Fibroblast of mammary gland (primary cell): ENCODE measurements around the gene TLE6.
A peak's percentile ranks its signal among the peaks of the same experiment; 100 is the strongest.
"Not testable (repeated sequence)": the region's sequence is repeated elsewhere in the genome, so short reads cannot be mapped to it uniquely, and the experiment has no call there.

Source experiments
- DNase-seq: peaks from one replicate; pipeline ENCODE4 v3.0.0-alpha.2; 2010; ENCODE audit warnings: low read depth
- H3K4me3 ChIP-seq: 2 replicates; pipeline ENCODE4 v1.5.1; 2011; ENCODE audit warnings: low read depth, mild to moderate bottlenecking, low read length, moderate library complexity; ENCODE audit not compliant: control insufficient read depth
- CTCF ChIP-seq: conservative IDR thresholded peaks from 2 replicates; pipeline ENCODE4 v1.5.1; 2011; ENCODE audit warnings: low read depth, low read length, inconsistent platforms; ENCODE audit not compliant: control insufficient read depth, insufficient read depth

Gene TLE6

DNA sequence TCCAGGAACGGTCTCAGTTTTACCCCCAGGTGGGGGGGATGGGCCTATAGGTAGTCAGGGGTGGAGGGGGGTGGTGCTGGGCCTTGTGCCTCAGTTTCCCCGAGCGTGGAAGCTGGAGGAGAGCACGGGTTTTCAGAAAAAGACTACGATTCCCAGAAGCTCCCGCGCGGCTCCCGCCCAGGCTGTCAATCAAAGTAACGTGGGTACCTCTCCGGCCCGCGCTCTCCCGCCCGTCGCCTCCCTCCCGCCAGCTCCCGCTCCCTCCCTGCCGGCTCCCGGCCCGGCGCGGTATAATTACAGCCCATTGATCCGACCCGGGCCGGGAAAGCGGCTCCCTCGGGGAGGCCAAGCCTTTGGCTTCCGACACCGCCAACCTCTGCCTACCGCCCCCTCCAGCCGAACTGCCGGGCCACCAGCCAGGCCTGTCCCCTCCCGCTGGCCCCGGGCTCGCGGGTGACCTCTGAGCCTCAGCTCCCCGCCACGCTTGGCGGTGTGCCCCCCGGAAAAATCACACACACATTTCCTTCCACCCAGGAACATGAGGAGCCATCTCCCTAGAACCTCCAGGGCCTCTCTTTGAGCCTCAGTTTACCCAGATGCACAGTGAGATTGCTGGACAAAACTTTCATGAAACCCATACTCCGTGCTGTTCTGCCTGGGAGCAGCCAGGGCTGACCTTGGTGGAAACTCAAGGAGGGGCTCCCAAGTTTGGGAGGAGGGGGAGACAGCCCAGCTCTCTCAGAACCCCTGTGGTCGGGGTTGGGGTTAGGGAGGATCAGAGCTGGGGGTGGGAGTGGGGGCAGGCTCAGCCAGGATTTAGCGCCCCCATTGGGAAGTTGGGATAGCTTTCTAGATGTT is 59.0 kb downstream of the TLE6 start:
- peak; percentile 13 for TF ChIP-seq CTCF
- H3K4me3 ChIP-seq, result peak overlapping the region; percentile 64
- DNase-seq, result peak; percentile 85

DNA sequence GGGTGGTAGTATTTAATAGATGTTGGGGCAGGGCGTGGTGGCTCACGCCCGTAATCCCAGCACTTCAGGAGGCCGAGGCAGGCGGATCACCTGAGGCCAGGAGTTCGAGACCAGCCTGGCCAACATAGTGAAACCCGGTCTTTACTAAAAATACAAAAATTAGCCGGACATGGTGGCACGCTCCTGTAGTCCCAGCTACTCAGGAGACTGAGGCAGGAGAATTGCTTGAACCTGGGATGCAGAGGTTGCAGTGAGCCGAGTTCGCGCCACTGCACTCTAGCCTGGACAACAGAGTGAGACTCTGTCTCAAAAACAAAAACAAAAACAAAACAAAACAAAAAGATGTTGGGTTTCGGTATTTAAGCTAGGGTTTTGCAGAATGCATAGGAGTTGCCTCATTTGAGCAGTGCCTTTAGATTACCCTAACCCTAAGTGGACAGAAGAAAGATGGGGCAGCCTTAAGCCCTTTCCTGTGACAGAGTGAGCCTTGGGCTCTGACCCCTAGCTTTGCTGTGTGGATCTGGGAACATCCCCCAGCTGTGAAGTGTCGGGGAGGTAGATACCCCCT is 59.7 kb downstream of the TLE6 start:
- DNase-seq, H3K4me3 ChIP-seq: not testable (repeated sequence)

GRCh38 chr19:3038214-3038613 is 60.9 kb downstream of the TLE6 start:
- H3K4me3 ChIP-seq, result no peak overlapping the region
- DNase-seq, result no peak
- no peak for TF ChIP-seq CTCF

DNA sequence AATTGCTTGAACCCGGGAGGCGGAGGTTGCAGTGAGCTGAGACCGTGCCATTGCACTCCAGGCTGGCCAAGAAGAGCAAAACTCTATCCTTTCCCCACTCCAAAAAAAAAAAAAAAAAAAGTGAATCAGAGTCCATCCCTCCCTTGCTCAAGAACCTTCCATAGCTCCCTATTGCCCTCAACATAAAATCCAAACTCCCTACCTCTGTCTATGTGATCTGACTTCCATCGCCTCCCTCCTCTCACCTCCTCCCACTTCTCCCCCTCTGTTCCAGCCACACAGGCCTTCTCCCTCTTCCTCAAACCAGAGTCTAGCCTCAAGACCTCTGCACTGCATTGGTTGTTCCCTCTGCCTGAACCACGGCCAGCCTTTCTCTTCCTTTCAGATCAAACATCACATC is 61.8 kb downstream of the TLE6 start:
- no peak for DNase-seq
- TF ChIP-seq CTCF, result no peak
- H3K4me3 ChIP-seq, result no peak overlapping the region

DNA sequence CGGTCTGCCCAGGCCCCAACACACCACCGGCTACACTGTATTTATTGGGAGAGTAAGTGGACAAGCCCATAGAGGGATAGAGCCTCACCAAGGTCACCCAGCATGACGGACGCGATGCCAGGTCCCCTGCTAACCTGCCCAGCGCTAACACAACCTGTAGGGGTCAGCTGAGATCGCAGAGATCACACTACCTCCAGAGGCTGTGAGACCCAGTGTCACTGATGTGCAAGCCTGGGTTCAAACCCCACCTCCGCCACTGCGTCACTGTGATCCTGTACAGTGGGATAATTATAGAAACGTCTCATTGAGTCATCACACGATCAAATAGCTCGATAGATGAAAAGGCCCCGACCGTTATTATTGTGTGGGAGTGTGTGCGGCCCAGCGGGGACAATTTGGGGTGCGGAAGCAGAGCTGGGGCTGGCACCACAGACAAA is 62.3 kb downstream of the TLE6 start:
- no peak for DNase-seq
- no peak overlapping the region for H3K4me3 ChIP-seq
- TF ChIP-seq CTCF, result no peak

- H3K4me3 ChIP-seq, result no peak overlapping the region
- TF ChIP-seq CTCF, result no peak
- no peak for DNase-seq
Observed at GRCh38 chr19:3041327-3041726, 64.0 kb downstream of the TLE6 start.

DNA sequence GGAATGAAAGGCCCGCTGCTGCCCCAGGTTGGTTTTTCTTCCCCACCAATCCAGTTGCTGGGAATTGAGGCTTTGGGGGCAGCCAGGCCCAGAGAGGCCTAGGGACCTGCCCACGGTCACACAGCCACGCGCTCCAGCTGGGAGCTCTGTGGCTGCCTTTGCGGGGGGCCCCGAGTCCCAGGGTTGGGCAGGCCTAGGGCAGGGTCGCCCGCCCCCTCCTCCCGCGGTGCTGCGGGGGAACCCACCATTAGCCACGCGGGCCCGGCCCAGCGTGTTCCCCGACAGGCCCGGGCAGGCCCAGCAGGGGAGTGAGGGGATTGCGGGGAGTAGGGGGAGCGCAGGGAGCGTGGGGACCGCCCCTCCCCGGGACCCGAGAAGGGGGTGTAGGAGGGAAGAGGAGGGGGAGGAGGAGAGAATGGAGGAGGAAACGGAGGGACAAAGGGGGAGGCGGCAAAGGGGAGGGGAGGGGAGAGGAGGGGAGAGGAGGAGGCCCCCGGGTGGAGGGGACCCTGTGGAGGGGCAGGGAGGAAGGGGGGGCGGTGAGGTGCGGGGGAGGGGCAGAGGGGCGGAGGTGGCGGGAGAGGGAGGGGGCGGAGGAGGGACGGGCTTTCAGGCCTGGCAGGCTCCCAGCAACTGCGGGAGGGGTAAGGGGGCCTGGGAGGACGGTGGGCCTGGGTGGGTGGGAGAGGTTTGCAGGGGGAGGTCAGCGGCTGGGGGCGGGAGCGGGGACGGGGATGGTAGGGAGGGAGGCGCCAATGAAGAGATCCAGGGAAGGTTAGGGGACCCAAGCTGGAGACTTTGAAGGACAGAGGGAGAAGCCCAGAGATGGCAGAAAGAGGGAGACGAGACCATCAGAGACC is 64.6 kb downstream of the TLE6 start:
- no peak for DNase-seq
- no peak for TF ChIP-seq CTCF
- H3K4me3 ChIP-seq, result no peak overlapping the region
